ENCODE measurements around the gene RPL22.

Gene RPL22

DNA sequence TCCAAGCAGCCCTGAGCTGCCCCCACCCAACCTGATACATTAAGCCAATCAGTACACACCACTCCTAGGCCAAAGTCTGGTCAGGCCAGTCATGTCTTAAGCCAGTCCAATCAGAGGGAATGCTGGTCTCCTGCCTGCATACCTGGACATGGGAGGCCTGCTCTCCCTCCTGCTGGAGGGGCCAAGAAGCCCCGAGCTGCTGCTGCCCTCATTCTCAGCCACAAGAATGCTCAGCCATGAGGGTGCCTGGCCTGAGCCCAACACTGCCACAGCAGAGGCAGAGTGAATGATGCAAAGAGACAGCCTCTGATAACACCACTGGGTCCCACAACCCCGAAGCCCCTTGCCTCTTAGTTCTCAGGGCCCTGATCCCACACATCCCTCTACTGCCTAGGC, 42.3 kb downstream of the RPL22 start:
- in situ Hi-C loops (cut with MboI; ENCODE audit: low sequenced_read_pairs), result no loop called here

DNA sequence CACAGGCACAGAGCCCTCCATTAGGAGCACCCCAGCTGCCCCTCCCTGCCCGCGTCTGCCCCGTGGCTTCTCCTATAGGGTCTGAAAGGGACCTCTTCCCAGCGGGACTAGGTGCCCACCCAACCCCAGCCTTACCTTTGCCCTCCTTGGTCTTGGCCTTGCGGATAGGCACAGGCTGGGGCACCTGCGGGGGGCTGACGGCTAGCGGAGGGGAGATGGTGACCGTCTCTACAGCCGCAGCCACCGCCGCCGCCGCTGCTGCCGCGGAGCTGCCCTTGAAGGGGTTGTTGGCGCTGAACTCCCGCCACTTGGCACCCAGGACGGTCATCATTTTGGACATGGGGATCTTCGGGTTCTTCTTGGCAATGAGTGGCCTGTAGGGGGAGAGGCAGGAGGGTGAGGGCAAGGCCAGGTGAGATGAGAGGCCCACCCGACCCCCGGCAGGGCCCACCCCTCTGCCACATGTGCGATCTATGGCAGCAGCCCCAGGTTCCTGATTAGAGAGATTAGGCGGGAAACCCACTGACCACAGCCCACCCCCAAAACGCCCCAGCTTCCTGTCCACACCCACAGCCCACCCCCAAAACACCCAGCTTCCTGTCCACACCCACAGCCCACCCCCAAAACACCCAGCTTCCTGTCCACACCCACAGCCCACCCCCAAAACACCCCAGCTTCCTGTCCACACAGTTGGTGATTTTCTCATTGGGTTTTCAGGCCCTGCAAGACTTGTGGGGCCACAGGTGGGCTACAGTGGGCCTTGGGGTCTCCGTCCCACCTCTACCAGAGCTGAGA, 44.7 kb downstream of the RPL22 start:
- in situ Hi-C loops (cut with MboI; ENCODE audit: low sequenced_read_pairs), result no loop called here

DNA sequence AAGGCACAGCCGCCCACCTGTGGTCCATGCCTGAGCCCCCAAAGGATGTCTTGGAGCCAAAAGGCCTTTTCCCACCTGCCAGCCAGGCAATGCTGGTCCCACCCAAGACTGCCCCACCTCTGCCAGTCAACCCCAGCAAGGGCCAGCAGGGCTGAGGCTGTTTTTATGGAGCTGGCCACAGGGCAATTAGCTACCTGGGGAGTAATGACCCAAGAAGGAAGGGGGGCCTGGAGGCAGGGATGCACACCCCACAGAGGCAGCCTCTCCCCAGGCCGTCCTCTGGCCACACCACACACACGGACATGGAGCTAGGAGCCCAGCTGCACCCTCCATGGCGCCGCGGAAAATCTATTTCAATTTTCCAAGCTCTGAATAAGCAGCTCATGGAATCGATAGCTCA, 46.5 kb downstream of the RPL22 start:
- in situ Hi-C loops (cut with MboI; ENCODE audit: low sequenced_read_pairs), result no loop called here

DNA sequence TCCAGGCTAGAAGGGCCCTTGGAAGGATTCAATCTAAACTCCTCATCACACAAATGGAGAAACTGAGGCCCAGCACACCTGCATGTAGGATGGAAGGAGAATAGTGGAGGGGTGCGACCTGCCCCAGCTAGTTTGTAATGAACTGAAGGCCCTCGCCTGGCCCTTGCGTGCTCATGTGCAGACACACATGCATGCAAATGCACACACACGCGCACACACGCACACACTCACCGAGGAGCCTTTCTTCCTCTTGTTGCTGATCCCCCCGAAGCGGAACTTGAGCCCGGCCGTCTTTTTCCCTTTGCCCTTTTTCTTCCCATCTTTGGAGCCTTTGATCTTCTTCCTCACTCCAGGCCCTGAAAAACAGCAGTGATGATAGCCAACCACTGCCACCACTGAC, 47.2 kb downstream of the RPL22 start:
- in situ Hi-C loops (cut with MboI; ENCODE audit: low sequenced_read_pairs), result no loop called here

GRCh38 chr1:6151291-6151822, 48.0 kb downstream of the RPL22 start:
- in situ Hi-C loops (cut with MboI; ENCODE audit: low sequenced_read_pairs), result no loop called here

- in situ Hi-C loops (cut with MboI; ENCODE audit: low sequenced_read_pairs), result no loop called here
Observed at GRCh38 chr1:6150006-6150938, 49.1 kb downstream of the RPL22 start.

DNA sequence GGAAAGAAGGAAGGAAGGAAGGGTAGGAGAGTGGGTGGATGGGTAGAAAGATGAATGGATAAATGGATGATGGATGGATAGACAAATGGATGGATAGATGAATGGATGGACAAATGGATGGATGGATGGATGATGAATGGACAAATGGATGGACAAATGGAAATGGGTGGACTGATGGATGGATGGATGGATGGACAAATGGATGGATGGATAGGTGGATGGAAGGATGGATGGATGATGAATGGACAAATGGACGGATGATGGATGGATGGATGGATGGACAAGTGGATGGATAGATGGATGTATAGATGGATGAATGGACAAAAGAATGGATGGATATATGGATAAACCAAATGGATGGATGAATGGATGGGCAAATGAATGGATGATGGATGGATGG, 49.8 kb downstream of the RPL22 start:
- in situ Hi-C loops (cut with MboI; ENCODE audit: low sequenced_read_pairs), result no loop called here

GRCh38 chr1:6148497-6149241, 50.7 kb downstream of the RPL22 start:
- in situ Hi-C loops (cut with MboI; ENCODE audit: low sequenced_read_pairs), result no loop called here

DNA sequence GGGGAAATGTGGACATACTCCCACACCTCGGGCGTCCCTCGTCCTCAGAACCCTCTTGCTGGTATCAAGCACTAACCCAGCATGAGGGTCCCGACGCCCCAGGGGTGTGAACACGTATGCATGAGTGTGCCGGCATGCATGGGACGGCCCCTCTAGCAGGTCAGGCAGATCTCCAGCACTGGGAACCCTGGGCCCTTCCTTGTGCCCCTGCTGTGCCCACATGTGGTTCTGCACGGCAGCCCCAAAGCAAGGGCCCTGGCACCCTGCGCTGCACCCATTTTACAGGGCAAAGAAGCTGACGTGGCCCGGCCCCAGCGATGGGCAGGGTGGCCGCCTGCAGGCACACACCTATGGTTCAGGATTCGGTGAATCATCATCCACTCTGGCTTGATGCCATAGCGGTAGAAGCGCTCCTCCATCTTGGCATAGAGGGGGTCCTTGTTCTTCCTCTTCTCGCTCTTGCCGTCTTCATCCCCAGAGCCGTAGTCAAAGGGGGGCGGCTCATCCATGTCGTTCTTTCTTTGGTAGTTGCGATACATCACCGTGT, 53.5 kb downstream of the RPL22 start:
- in situ Hi-C loops (cut with MboI; ENCODE audit: low sequenced_read_pairs), result no loop called here

DNA sequence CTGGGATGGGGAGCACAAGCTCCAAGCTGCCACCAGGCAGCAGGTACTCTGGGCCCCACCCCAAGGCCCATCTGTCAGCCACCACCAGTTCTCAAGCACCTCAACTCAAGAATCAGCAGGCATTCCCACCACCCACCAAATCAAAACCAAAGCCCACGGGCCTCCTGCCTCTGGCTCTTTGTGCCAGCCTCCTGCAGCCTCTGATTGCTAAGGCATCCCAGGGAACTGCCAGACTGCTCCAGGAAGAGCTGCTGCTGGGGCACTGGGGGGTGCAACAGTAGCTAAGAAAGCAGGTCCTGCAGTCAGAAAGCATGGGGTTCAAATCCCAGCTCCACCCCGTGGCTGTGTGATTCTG, 54.0 kb downstream of the RPL22 start:
- in situ Hi-C loops (cut with MboI; ENCODE audit: low sequenced_read_pairs), result no loop called here

GRCh38 chr1:6144647-6145395, 54.6 kb downstream of the RPL22 start:
- in situ Hi-C loops (cut with MboI; ENCODE audit: low sequenced_read_pairs), result no loop called here

DNA sequence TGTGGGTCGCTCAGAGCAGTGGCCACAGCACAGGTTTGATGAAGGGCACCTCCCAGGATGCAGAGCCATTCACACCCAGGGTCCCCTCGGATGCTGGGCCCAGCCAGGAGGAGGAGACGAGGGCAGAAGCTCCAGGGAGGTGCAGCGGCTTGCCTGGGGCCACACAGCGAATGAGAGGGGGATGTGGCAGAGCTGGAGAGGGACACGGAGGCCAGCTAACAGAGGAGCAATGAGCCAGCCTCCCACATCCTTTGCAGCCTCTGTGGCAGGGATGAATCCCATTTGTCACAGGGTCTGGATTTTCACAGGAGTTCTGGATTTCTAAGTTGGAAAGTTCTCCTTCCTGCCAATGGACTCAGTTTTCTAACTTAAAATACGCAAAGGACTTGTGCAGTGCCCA, 55.2 kb downstream of the RPL22 start:
- in situ Hi-C loops (cut with MboI; ENCODE audit: low sequenced_read_pairs), result no loop called here

GRCh38 chr1:6143395-6143794, 56.0 kb downstream of the RPL22 start:
- in situ Hi-C loops (cut with MboI; ENCODE audit: low sequenced_read_pairs), result no loop called here

DNA sequence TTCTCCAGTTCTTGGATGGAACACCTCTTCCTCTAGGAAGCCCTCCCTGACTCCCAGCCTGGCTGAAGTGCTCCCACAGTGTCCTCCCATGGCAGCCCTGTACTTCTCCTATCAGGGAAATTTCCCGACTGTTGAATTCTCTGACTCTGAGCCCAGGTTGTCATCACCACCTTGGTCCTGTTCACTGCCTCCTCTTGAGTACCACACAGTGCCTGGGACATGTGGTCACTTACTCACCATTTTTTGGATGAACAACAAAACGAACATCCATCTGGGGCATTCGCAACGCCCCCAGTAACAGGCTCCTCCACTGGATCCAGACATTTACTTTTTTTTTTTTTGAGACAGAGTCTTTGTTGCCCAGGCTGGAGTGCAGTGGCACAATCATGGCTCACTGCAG, 56.7 kb downstream of the RPL22 start:
- in situ Hi-C loops (cut with MboI; ENCODE audit: low sequenced_read_pairs), result no loop called here

DNA sequence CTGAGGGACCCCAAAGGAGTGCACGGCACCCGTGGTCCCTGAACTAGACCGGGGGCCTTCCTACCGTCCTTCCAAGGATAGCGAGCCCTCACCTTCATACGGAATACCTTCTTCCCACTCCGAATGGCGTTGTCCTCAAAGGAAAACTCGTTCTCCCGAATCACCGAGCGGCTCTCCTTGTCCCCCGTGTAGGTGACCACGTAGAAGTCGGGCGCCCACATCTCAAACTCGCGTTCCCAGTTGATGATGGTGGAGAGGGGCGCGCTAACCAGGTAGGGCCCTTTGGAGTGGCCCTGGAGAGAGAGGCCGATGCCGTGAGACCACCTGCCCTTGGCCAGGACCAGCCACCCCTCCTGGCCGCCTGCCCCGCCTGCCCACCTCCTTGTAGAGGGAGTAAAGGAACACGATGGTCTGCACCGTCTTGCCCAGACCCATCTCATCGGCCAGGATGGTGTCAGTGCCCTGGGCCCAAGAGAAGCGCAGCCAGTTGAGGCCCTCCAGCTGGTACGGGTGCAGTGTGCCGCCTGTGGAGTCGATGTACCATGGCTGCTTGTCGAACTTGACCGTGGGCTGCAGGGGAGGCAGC, 57.3 kb downstream of the RPL22 start:
- in situ Hi-C loops (cut with MboI; ENCODE audit: low sequenced_read_pairs), result no loop called here

DNA sequence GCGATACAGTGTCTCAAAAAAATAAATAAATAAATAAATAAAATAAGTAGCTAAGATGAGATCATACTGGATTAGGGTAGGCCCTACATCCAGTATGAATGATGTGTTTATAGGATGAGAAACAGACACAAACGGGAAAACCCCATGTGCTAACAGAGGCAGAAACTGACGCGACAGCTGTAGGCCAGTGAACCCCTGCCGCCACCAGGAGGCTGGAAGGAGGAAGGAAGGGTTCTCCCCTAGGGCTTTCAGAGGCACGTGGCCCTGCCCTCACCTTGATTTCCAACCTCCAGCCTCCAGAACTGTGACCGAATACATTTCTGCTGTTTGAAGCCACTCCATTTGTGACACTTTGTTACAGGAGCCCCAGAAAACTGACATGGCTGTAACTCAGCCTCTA, 57.8 kb downstream of the RPL22 start:
- in situ Hi-C loops (cut with MboI; ENCODE audit: low sequenced_read_pairs), result no loop called here

- in situ Hi-C loops (cut with MboI; ENCODE audit: low sequenced_read_pairs), result no loop called here
Observed at GRCh38 chr1:6140413-6140812, 59.0 kb downstream of the RPL22 start.

DNA sequence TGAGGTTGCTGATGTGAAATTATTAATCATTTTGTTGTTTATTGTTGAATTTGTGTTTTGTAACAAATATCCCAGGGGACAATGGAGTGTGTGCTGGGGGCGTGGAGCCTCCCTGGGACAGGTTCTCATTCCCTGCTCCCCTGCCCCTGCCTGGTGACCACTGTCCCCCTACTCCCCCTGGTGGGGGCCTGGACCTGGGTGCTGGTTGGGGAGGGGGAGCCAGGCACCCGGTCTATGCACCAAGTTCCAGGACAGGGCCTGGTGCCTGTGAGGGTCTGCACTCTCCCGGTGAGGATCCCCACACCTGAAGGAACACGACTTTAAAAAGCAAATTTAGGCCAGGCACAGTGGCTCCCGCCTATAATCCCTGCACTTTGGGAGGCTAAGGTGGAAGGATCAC, 61.6 kb downstream of the RPL22 start:
- in situ Hi-C loops (cut with MboI; ENCODE audit: low sequenced_read_pairs), result no loop called here

DNA sequence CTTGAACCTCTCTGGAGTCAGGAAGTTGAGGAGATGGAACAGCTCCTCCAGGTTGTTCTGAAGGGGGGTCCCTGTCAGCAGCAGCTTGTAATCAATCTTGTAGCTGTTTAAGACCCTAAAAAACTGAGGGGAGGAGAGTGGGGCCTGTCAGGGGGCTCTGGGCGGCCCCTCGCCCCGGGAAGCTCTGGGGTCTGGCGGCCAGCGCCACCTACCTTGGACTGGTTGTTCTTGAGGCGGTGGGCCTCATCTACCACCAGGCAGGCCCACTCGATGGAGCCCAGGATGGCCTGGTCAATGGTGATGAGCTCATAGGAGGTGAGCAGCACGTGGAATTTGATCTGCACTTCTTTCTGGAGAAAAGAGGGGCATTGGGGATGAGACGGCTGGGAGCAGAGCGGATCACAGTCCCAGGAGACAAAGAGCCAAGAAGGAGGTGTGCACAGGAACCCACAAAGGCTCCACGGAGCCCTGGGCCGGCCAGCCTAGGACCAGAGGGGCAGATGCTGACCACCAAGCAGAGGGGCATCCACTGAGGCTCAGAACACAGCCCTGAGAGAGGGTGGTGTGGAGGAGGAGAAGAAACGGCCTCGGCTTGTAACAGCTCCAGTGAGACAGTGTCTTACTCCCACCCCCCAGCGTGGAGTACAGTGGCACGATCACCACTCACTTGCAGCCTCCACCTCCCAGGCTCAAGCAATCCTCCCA, 62.7 kb downstream of the RPL22 start:
- in situ Hi-C loops (cut with MboI; ENCODE audit: low sequenced_read_pairs), result no loop called here
